WTC11 (cell line): ENCODE results near the gene TSPAN33. TPM values are rescaled to one million over a fixed set of nuclear protein-coding genes. Genes with fewer than 3 reads are reported as not detected.

Source experiments
- ATAC-seq: fragments of 200-7000 bp; cut with Tn5 transposase; 2 replicates; pipeline ENCODE4 v1.10.0; 2021; ENCODE audit warnings: mild to moderate bottlenecking, moderate library complexity
- CTCF ChIA-PET: fragments of 300-600 bp; sonication (Branson Sonifier 250); formaldehyde crosslinking; loops from one replicate; lab custom pipeline; 2021; ENCODE audit warnings: antibody characterized with exemption; lab: Charles Lee
- POLR2A ChIA-PET: fragments of 350-600 bp; sonication (Branson Sonifier 250); formaldehyde crosslinking; loops from one replicate; lab custom pipeline; 2021; ENCODE audit warnings: antibody characterized with exemption; lab: Charles Lee
- DNase-seq: peaks from one replicate; pipeline ENCODE4 v3.0.0; 2021; ENCODE audit warnings: low spot score
- H3K27ac Mint-ChIP-seq: 2 replicates; pipeline ENCODE4 v1.8.0; 2021; ENCODE audit warnings: mixed read lengths
- H3K27me3 Mint-ChIP-seq: 2 replicates; pipeline ENCODE4 v1.8.0; 2021; ENCODE audit warnings: low read depth, mild to moderate bottlenecking, moderate library complexity, mixed read lengths
- H3K36me3 Mint-ChIP-seq: 2 replicates; pipeline ENCODE4 v1.8.0; 2021; ENCODE audit warnings: mixed read lengths
- H3K4me1 Mint-ChIP-seq: 2 replicates; pipeline ENCODE4 v1.8.0; 2022; ENCODE audit warnings: mixed read lengths
- H3K4me3 Mint-ChIP-seq: 2 replicates; pipeline ENCODE4 v1.8.0; 2021; ENCODE audit warnings: mild to moderate bottlenecking, moderate library complexity, mixed read lengths
- H3K9me3 Mint-ChIP-seq: 2 replicates; pipeline ENCODE4 v1.8.0; 2021; ENCODE audit warnings: mixed read lengths
- ARID4B ChIP-seq: sonication (generic); formaldehyde crosslinking; IDR thresholded peaks from 2 replicates; pipeline ENCODE4 v1.8.0; 2023; ENCODE audit warnings: missing genetic modification reagents, mild to moderate bottlenecking, borderline replicate concordance
- ATF2 ChIP-seq: sonication (generic); formaldehyde crosslinking; IDR thresholded peaks from 2 replicates; pipeline ENCODE4 v1.8.1; 2022; ENCODE audit warnings: low read depth, missing genetic modification reagents, borderline replicate concordance
- RELA ChIP-seq: sonication (generic); formaldehyde crosslinking; IDR thresholded peaks from 2 replicates; pipeline ENCODE4 v1.8.1; 2022; ENCODE audit warnings: missing genetic modification reagents, mild to moderate bottlenecking, borderline replicate concordance
- ZBTB21 ChIP-seq: sonication (generic); formaldehyde crosslinking; IDR thresholded peaks from 2 replicates; pipeline ENCODE4 v1.8.1; 2023; ENCODE audit warnings: mild to moderate bottlenecking, missing genetic modification reagents, borderline replicate concordance
- ZNF138 ChIP-seq: sonication (generic); formaldehyde crosslinking; conservative IDR thresholded peaks from 2 replicates; pipeline ENCODE4 v1.8.1; 2022; ENCODE audit warnings: mild to moderate bottlenecking, moderate library complexity, missing genetic modification reagents
- ZNF416 ChIP-seq: fragments of 250-450 bp; sonication (Bioruptor Pico); IDR thresholded peaks from 2 replicates; pipeline ENCODE4 v1.9.0; 2021; ENCODE audit warnings: mild to moderate bottlenecking, inconsistent platforms
- ZNF423 ChIP-seq: fragments of 250-450 bp; sonication (Bioruptor Pico); IDR thresholded peaks from 2 replicates; pipeline ENCODE4 v2.1.2; 2022; ENCODE audit warnings: mild to moderate bottlenecking, moderate library complexity
- ZNF671 ChIP-seq: fragments of 250-450 bp; sonication (Bioruptor Pico); IDR thresholded peaks from 2 replicates; pipeline ENCODE4 v1.8.0; 2021; ENCODE audit warnings: mild to moderate bottlenecking
- total RNA-seq: library from RNA; stranded (reverse); gene quantifications from 3 replicates; pipeline ENCODE4 v1.2.3, GENCODE V29; 2021
- TF ChIP-seq, protein P1 (sequence below): fragments of 250-450 bp; sonication (Bioruptor Pico); IDR thresholded peaks from 2 replicates; pipeline ENCODE4 v1.9.0; 2021; ENCODE audit warnings: mild to moderate bottlenecking
- TF ChIP-seq, protein P2 (sequence below): sonication (generic); formaldehyde crosslinking; IDR thresholded peaks from 2 replicates; pipeline ENCODE4 v1.8.1; 2023; ENCODE audit warnings: mild to moderate bottlenecking, missing genetic modification reagents

Gene TSPAN33
- total RNA-seq, 1 experiment from 2014 or later = 30.0 TPM

- H3K27ac Mint-ChIP-seq = peak overlapping the region; percentile 90
- no peak overlapping the region for H3K4me3 Mint-ChIP-seq
- ATAC-seq (peak; percentile 98), DNase-seq (peak; percentile 38)
- peaks cover 5% of the 10 kb centered on the region; the same call in 1 of the 2 replicates for H3K9me3 Mint-ChIP-seq
- no peaks in the 10 kb centered on the region for H3K27me3 Mint-ChIP-seq
- POLR2A ChIA-PET = interaction anchor here (0.6 to 1.0 kb wide), 3 partner anchors 22 to 294 kb away, joined by 3 to 5 read pairs (median 3); no protein-coding TSS in a partner anchor
- CTCF ChIA-PET = interaction anchor here (0.9 to 2.2 kb wide), 6 partner anchors 19 to 227 kb away, joined by 3 to 16 read pairs (median 6); no protein-coding TSS in a partner anchor
- TF ChIP-seq ZNF423 (CRISPR knock-in tag) (peak; percentile 35; the same call in 1 of the 2 replicates), ZNF671 (CRISPR knock-in tag) (no peak), ZNF138 (CRISPR knock-in tag) (no peak), RELA (CRISPR knock-in tag) (no peak), ARID4B (no peak)
- TF ChIP-seq, protein P1, sequence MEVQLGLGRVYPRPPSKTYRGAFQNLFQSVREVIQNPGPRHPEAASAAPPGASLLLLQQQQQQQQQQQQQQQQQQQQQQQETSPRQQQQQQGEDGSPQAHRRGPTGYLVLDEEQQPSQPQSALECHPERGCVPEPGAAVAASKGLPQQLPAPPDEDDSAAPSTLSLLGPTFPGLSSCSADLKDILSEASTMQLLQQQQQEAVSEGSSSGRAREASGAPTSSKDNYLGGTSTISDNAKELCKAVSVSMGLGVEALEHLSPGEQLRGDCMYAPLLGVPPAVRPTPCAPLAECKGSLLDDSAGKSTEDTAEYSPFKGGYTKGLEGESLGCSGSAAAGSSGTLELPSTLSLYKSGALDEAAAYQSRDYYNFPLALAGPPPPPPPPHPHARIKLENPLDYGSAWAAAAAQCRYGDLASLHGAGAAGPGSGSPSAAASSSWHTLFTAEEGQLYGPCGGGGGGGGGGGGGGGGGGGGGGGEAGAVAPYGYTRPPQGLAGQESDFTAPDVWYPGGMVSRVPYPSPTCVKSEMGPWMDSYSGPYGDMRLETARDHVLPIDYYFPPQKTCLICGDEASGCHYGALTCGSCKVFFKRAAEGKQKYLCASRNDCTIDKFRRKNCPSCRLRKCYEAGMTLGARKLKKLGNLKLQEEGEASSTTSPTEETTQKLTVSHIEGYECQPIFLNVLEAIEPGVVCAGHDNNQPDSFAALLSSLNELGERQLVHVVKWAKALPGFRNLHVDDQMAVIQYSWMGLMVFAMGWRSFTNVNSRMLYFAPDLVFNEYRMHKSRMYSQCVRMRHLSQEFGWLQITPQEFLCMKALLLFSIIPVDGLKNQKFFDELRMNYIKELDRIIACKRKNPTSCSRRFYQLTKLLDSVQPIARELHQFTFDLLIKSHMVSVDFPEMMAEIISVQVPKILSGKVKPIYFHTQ (CRISPR knock-in tag) = no peak
- H3K36me3 Mint-ChIP-seq = no peaks in the 10 kb centered on the region
- peaks cover 10% of the 10 kb centered on the region for H3K4me1 Mint-ChIP-seq
Observed at GRCh38 chr7:129110258-129110981, 34.1 kb upstream of the TSPAN33 start.

GRCh38 chr7:129110982-129111376 lies 33.5 kb upstream of the TSPAN33 start:
- CTCF ChIA-PET = interaction anchor here (1.1 to 2.2 kb wide), 5 partner anchors 20 to 227 kb away, joined by 3 to 16 read pairs (median 6); no protein-coding TSS in a partner anchor
- Mint-ChIP-seq H3K4me1 (peaks cover 10% of the 10 kb centered on the region), H3K36me3 (no peaks in the 10 kb centered on the region), H3K9me3 (peaks cover 5% of the 10 kb centered on the region; the same call in 1 of the 2 replicates), H3K27ac (peak overlapping the region; percentile 90), H3K4me3 (no peak overlapping the region)
- no peak for DNase-seq
- POLR2A ChIA-PET = interaction anchor here (0.8 to 1.0 kb wide), 2 partner anchors 21 to 58 kb away, joined by 3 to 5 read pairs; no protein-coding TSS in a partner anchor
- TF ChIP-seq ATF2 (CRISPR knock-in tag) (no peak), ZNF416 (no peak), ZNF671 (CRISPR knock-in tag) (no peak), ZBTB21 (CRISPR knock-in tag) (no peak)
- TF ChIP-seq, protein P2, sequence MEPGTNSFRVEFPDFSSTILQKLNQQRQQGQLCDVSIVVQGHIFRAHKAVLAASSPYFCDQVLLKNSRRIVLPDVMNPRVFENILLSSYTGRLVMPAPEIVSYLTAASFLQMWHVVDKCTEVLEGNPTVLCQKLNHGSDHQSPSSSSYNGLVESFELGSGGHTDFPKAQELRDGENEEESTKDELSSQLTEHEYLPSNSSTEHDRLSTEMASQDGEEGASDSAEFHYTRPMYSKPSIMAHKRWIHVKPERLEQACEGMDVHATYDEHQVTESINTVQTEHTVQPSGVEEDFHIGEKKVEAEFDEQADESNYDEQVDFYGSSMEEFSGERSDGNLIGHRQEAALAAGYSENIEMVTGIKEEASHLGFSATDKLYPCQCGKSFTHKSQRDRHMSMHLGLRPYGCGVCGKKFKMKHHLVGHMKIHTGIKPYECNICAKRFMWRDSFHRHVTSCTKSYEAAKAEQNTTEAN (CRISPR knock-in tag) = no peak
- TF ChIP-seq, all 79 proteins: peak for 0
- no peak for ATAC-seq
- no peaks in the 10 kb centered on the region for H3K27me3 Mint-ChIP-seq
